Measurements from ENCODE around the gene ZNF275.

The ZNF275 gene

DNA sequence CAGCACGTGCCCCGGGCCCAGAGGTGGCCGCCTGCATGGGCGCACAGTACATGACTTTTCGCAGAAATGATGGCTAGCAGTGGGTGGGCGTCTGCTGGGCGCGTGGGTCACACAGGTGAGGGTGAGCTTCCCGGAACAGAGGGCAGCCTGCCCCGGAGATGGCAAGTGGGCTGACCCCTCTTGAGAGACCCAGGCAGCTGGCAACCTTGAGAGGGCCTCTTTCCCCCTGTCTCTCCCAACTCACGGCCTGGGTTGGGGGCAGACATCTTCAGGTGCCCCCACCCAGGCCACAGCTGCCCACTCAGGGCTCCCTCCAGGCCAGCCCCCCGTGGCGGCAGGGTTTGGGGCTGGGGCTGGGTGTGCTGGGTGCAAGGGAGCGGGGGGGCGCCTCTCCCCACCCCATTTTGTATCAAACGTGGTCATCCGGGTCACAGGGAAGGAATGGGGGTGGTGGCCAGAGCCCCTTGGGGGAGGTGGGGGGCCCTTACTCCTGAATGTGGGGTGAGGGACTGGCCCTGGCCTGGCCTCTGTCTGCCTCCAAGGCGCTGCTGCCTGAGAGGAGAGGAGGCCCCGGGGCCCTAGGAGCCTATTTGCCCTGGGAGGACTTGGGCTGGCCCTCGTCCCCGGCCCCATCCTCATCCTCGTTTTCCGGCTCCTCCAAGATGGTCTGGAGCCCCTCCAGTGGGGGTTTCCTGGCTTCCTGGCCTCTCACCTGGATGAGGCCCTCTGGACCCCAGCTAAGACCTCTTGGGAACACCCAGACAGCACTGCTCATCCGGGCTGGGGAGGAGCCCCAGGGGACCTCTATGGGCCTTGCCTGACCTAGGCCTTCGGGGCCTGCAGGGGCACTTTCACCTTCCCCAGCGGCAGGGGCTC, 62.6 kb downstream of the ZNF275 start:
- no peak overlapping the region for H3K4me3 ChIP-seq (ENCODE audit: low read length, poor library complexity, severe bottlenecking)
- H3K4me2 ChIP-seq (ENCODE audit: low read depth, low read length, poor library complexity, severe bottlenecking), result no peak overlapping the region
- no peaks in the 10 kb centered on the region for H3K9me2 ChIP-seq (replicated peaks; ENCODE audit: low read depth, low read length)
- no peak overlapping the region for H3K9ac ChIP-seq (ENCODE audit: low read depth, low read length, poor library complexity, severe bottlenecking)
- H3F3A ChIP-seq (ENCODE audit: low read depth), result no peaks in the 10 kb centered on the region
- H3K9me3 ChIP-seq (ENCODE audit: insufficient read depth, low read depth, low read length), result no peaks in the 10 kb centered on the region
- H3K27me3 ChIP-seq (ENCODE audit: insufficient read depth, low read length, poor library complexity, severe bottlenecking), result no peaks in the 10 kb centered on the region
- TF ChIP-seq, protein P1, sequence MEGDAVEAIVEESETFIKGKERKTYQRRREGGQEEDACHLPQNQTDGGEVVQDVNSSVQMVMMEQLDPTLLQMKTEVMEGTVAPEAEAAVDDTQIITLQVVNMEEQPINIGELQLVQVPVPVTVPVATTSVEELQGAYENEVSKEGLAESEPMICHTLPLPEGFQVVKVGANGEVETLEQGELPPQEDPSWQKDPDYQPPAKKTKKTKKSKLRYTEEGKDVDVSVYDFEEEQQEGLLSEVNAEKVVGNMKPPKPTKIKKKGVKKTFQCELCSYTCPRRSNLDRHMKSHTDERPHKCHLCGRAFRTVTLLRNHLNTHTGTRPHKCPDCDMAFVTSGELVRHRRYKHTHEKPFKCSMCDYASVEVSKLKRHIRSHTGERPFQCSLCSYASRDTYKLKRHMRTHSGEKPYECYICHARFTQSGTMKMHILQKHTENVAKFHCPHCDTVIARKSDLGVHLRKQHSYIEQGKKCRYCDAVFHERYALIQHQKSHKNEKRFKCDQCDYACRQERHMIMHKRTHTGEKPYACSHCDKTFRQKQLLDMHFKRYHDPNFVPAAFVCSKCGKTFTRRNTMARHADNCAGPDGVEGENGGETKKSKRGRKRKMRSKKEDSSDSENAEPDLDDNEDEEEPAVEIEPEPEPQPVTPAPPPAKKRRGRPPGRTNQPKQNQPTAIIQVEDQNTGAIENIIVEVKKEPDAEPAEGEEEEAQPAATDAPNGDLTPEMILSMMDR (conservative IDR thresholded peaks at IDR 0.05; ENCODE audit: low read length), result no peak
- TF ChIP-seq EZH2phosphoT487 (IDR thresholded peaks at IDR 0.05; ENCODE audit: borderline replicate concordance), result no peak
- no peaks in the 10 kb centered on the region for H3K79me2 ChIP-seq (ENCODE audit: insufficient read depth, low read length)
- no peaks in the 10 kb centered on the region for H4K20me1 ChIP-seq (ENCODE audit: insufficient read depth, low read length, poor library complexity, severe bottlenecking)
- no peaks in the 10 kb centered on the region for H3K4me1 ChIP-seq (ENCODE audit: insufficient read depth, low read length, poor library complexity, severe bottlenecking)
- no peaks in the 10 kb centered on the region for H3K36me3 ChIP-seq (ENCODE audit: insufficient read depth, low read length)
- H2AFZ ChIP-seq (ENCODE audit: low read length), result no peak overlapping the region

DNA sequence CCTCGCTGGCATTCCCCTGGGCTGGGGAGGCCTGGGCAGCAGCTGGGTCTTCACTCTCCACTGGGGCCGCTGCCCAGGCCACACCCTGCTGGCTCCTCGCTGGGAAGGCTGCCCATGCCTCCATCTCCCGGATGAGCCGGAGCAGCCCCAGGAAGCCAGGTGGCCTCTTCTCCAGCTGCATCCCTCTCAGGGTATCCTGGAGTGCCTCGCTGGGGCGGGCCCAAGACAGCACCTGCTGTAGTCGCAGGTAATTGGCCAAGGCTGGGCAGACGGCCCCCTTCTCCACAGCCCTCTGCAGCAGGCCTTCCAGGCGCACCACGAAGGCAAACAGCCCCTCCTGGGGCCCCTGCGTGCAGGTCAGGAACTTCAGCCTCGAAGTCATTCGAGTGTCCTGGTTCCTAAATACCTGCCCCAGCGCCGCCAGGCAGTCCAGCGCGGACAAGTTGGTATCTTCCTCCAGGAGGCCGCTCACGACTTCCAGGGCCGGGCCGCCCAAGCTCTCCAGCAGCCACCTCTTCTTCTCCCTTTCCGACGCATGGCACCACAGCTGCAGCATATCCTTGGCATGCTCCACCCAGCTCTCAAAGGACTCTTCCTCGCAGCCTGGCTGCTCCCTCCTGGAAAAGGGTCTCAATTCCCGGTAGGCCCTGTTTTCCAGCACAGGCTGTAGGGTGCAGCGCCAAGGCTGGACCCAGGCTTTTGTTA, 63.5 kb downstream of the ZNF275 start:
- no peak overlapping the region for H3K4me3 ChIP-seq (ENCODE audit: low read length, poor library complexity, severe bottlenecking)
- H3K79me2 ChIP-seq (ENCODE audit: insufficient read depth, low read length), result no peaks in the 10 kb centered on the region
- no peaks in the 10 kb centered on the region for H3K36me3 ChIP-seq (ENCODE audit: insufficient read depth, low read length)
- H3F3A ChIP-seq (ENCODE audit: low read depth), result no peaks in the 10 kb centered on the region
- no peak overlapping the region for H2AFZ ChIP-seq (ENCODE audit: low read length)
- no peaks in the 10 kb centered on the region for H3K4me1 ChIP-seq (ENCODE audit: insufficient read depth, low read length, poor library complexity, severe bottlenecking)
- H3K27me3 ChIP-seq (ENCODE audit: insufficient read depth, low read length, poor library complexity, severe bottlenecking), result no peaks in the 10 kb centered on the region
- H3K9me2 ChIP-seq (replicated peaks; ENCODE audit: low read depth, low read length), result no peaks in the 10 kb centered on the region
- H3K4me2 ChIP-seq (ENCODE audit: low read depth, low read length, poor library complexity, severe bottlenecking), result no peak overlapping the region
- no peak overlapping the region for H3K9ac ChIP-seq (ENCODE audit: low read depth, low read length, poor library complexity, severe bottlenecking)
- TF ChIP-seq, protein P1 (conservative IDR thresholded peaks at IDR 0.05; ENCODE audit: low read length), result no peak
- no peak for TF ChIP-seq EZH2phosphoT487 (IDR thresholded peaks at IDR 0.05; ENCODE audit: borderline replicate concordance)
- no peaks in the 10 kb centered on the region for H4K20me1 ChIP-seq (ENCODE audit: insufficient read depth, low read length, poor library complexity, severe bottlenecking)
- H3K9me3 ChIP-seq (ENCODE audit: insufficient read depth, low read depth, low read length), result no peaks in the 10 kb centered on the region

DNA sequence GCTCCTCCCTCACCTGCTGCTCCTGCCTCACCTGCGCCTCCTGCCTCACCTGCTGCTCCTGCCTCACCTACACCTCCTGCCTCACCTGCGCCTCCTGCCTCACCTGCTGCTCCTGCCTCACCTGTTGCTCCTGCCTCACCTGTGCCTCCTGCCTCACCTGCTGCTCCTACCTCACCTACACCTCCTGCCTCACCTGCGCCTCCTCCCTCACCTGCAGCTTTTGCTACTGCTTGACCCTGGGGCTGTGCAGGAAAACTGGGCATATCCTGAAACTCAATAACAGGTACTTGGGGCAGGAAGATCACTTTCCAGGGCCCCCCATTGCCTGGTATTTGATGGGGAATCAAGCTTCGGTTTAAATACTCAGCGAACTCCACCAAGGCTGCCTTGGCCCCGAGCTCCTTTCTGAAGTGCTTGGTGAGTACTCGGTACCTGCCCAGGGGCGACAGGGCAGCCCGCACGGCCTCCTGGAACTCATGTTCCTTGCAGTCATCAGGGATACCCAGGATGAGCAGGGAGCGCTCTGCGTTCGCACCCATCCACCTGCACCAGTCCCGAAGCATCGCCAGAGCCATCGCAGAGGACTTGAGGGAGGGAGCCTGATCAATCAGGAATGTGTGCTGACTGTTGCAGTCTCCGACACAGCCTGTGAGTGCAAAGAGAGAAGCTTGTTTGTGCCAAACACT, 64.5 kb downstream of the ZNF275 start:
- no peaks in the 10 kb centered on the region for H4K20me1 ChIP-seq (ENCODE audit: insufficient read depth, low read length, poor library complexity, severe bottlenecking)
- TF ChIP-seq EZH2phosphoT487 (IDR thresholded peaks at IDR 0.05; ENCODE audit: borderline replicate concordance), result no peak
- TF ChIP-seq, protein P1 (conservative IDR thresholded peaks at IDR 0.05; ENCODE audit: low read length), result no peak

More for the DNA sequence above, 64.5 kb downstream of the ZNF275 start:
- H3K4me1 ChIP-seq (ENCODE audit: insufficient read depth, low read length, poor library complexity, severe bottlenecking), result no peaks in the 10 kb centered on the region
- no peaks in the 10 kb centered on the region for H3K27me3 ChIP-seq (ENCODE audit: insufficient read depth, low read length, poor library complexity, severe bottlenecking)
- H3K79me2 ChIP-seq (ENCODE audit: insufficient read depth, low read length), result no peaks in the 10 kb centered on the region
- no peak overlapping the region for H3K4me2 ChIP-seq (ENCODE audit: low read depth, low read length, poor library complexity, severe bottlenecking)
- no peaks in the 10 kb centered on the region for H3F3A ChIP-seq (ENCODE audit: low read depth)
- no peaks in the 10 kb centered on the region for H3K36me3 ChIP-seq (ENCODE audit: insufficient read depth, low read length)
- H2AFZ ChIP-seq (ENCODE audit: low read length), result no peak overlapping the region
- H3K9me2 ChIP-seq (replicated peaks; ENCODE audit: low read depth, low read length), result no peaks in the 10 kb centered on the region
- no peak overlapping the region for H3K4me3 ChIP-seq (ENCODE audit: low read length, poor library complexity, severe bottlenecking)
- no peak overlapping the region for H3K9ac ChIP-seq (ENCODE audit: low read depth, low read length, poor library complexity, severe bottlenecking)
- no peaks in the 10 kb centered on the region for H3K9me3 ChIP-seq (ENCODE audit: insufficient read depth, low read depth, low read length)

Data from Loucy (cell line).